Measurements from ENCODE around the gene IPP.
"Not testable (repeated sequence)": the region's sequence is repeated elsewhere in the genome, so short reads cannot be mapped to it uniquely, and the experiment has no call there.

Gene IPP

GRCh38 chr1:45752441-45753052 lies 2.1 kb upstream of the IPP start:
- H3K4me1 ChIP-seq, result no peaks in the 10 kb centered on the region
- no peaks in the 10 kb centered on the region for H3K9me3 ChIP-seq
- DNase-seq, result no peak
- no peaks in the 10 kb centered on the region for H3K27me3 ChIP-seq
- no peak overlapping the region for H3K4me3 ChIP-seq (ENCODE audit: low read depth, low read length)
- no peak for TF ChIP-seq CTCF (IDR thresholded peaks at IDR 0.05; ENCODE audit: low read depth, low read length)
- H3K36me3 ChIP-seq, result no peaks in the 10 kb centered on the region

- H3K36me3 ChIP-seq, result no peaks in the 10 kb centered on the region
- H3K9me3 ChIP-seq, result no peaks in the 10 kb centered on the region
- no peak overlapping the region for H3K4me3 ChIP-seq (ENCODE audit: low read depth, low read length)
- no peaks in the 10 kb centered on the region for H3K4me1 ChIP-seq
- TF ChIP-seq CTCF (IDR thresholded peaks at IDR 0.05; ENCODE audit: low read depth, low read length), result no peak
- no peak for DNase-seq
- no peaks in the 10 kb centered on the region for H3K27me3 ChIP-seq
These were observed 1.6 kb upstream of the IPP start for GRCh38 chr1:45752014-45752413.

GRCh38 chr1:45751039-45751838 lies 786 bp upstream of the IPP start:
- DNase-seq, H3K9me3 ChIP-seq, H3K36me3 ChIP-seq, H3K4me1 ChIP-seq, H3K27me3 ChIP-seq: not testable (repeated sequence)
- peak overlapping the region; percentile 71 for H3K4me3 ChIP-seq (ENCODE audit: low read depth, low read length)

GRCh38 chr1:45746922-45747321 lies 3.5 kb downstream of the IPP start:
- Histone ChIP-seq H3K4me1 (no peaks in the 10 kb centered on the region), H3K9me3 (no peaks in the 10 kb centered on the region), H3K4me3 (ENCODE audit: low read depth, low read length) (no peak overlapping the region), H3K36me3 (no peaks in the 10 kb centered on the region), H3K27me3 (no peaks in the 10 kb centered on the region)
- DNase-seq, result no peak
- TF ChIP-seq CTCF (IDR thresholded peaks at IDR 0.05; ENCODE audit: low read depth, low read length), result no peak

- H3K4me1 ChIP-seq; DNase-seq; H3K36me3 ChIP-seq; H3K27me3 ChIP-seq; H3K9me3 ChIP-seq; H3K4me3 ChIP-seq (ENCODE audit: low read depth, low read length): not testable (repeated sequence)
These were observed 10.8 kb downstream of the IPP start for GRCh38 chr1:45739641-45740156.

- no peak overlapping the region for H3K4me3 ChIP-seq (ENCODE audit: low read depth, low read length)
- no peaks in the 10 kb centered on the region for H3K9me3 ChIP-seq
- no peaks in the 10 kb centered on the region for H3K27me3 ChIP-seq
- no peak for TF ChIP-seq CTCF (IDR thresholded peaks at IDR 0.05; ENCODE audit: low read depth, low read length)
- no peaks in the 10 kb centered on the region for H3K36me3 ChIP-seq
- DNase-seq, result no peak
- H3K4me1 ChIP-seq, result no peaks in the 10 kb centered on the region
These were observed 11.3 kb downstream of the IPP start for GRCh38 chr1:45739137-45739536.

GRCh38 chr1:45730780-45731319 lies 19.6 kb downstream of the IPP start:
- H3K27me3 ChIP-seq, result no peaks in the 10 kb centered on the region
- no peak for DNase-seq
- H3K36me3 ChIP-seq, result no peaks in the 10 kb centered on the region
- no peaks in the 10 kb centered on the region for H3K9me3 ChIP-seq
- no peak for TF ChIP-seq CTCF (IDR thresholded peaks at IDR 0.05; ENCODE audit: low read depth, low read length)
- H3K4me1 ChIP-seq, result no peaks in the 10 kb centered on the region
- H3K4me3 ChIP-seq (ENCODE audit: low read depth, low read length), result no peak overlapping the region

All from BE2C (cell line).